Ovary (tissue), 3 donors: Measurements from ENCODE around the gene SELP.

Source experiments
- EP300 ChIP-seq: sonication (generic); formaldehyde crosslinking; IDR thresholded peaks from one replicate; pipeline ENCODE4 v1.6.1; 2017; ENCODE audit warnings: antibody characterized with exemption
- POLR2A ChIP-seq: fragments of 450-650 bp; IDR thresholded peaks from one replicate; pipeline ENCODE4 v1.6.1; 2017; ENCODE audit warnings: antibody characterized with exemption, mild to moderate bottlenecking, moderate library complexity
- TF ChIP-seq, protein P1 (sequence below), 3 donors: fragments of 450-650 bp in 2 of 3; fragments of 200-600 bp in 1 of 3; IDR thresholded peaks; one replicate each; pipeline versions ENCODE4 v1.5.1 to v1.8.0; 2016 to 2022; ENCODE audit warnings: antibody characterized with exemption in 3 of 3, mild to moderate bottlenecking in 1 of 3
- donor health status: DM: no; HTN: no; CAD: no.

- TF ChIP-seq POLR2A (no peak), EP300 (no peak)
- TF ChIP-seq, protein P1, sequence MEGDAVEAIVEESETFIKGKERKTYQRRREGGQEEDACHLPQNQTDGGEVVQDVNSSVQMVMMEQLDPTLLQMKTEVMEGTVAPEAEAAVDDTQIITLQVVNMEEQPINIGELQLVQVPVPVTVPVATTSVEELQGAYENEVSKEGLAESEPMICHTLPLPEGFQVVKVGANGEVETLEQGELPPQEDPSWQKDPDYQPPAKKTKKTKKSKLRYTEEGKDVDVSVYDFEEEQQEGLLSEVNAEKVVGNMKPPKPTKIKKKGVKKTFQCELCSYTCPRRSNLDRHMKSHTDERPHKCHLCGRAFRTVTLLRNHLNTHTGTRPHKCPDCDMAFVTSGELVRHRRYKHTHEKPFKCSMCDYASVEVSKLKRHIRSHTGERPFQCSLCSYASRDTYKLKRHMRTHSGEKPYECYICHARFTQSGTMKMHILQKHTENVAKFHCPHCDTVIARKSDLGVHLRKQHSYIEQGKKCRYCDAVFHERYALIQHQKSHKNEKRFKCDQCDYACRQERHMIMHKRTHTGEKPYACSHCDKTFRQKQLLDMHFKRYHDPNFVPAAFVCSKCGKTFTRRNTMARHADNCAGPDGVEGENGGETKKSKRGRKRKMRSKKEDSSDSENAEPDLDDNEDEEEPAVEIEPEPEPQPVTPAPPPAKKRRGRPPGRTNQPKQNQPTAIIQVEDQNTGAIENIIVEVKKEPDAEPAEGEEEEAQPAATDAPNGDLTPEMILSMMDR (IDR thresholded peaks at IDR 0.05), result no peak
Measured at GRCh38 chr1:169676001-169676400, 46.1 kb upstream of the SELP start.
